Measurements from ENCODE around the gene ATP2B3. TPM values are rescaled to one million over a fixed set of nuclear protein-coding genes. Genes with fewer than 3 reads are reported as not detected.

ATP2B3 gene
- total and polyA plus RNA-seq, 2 experiments from 2014 or later: 0.17 TPM; not detected in 1

- TF ChIP-seq, protein P1, sequence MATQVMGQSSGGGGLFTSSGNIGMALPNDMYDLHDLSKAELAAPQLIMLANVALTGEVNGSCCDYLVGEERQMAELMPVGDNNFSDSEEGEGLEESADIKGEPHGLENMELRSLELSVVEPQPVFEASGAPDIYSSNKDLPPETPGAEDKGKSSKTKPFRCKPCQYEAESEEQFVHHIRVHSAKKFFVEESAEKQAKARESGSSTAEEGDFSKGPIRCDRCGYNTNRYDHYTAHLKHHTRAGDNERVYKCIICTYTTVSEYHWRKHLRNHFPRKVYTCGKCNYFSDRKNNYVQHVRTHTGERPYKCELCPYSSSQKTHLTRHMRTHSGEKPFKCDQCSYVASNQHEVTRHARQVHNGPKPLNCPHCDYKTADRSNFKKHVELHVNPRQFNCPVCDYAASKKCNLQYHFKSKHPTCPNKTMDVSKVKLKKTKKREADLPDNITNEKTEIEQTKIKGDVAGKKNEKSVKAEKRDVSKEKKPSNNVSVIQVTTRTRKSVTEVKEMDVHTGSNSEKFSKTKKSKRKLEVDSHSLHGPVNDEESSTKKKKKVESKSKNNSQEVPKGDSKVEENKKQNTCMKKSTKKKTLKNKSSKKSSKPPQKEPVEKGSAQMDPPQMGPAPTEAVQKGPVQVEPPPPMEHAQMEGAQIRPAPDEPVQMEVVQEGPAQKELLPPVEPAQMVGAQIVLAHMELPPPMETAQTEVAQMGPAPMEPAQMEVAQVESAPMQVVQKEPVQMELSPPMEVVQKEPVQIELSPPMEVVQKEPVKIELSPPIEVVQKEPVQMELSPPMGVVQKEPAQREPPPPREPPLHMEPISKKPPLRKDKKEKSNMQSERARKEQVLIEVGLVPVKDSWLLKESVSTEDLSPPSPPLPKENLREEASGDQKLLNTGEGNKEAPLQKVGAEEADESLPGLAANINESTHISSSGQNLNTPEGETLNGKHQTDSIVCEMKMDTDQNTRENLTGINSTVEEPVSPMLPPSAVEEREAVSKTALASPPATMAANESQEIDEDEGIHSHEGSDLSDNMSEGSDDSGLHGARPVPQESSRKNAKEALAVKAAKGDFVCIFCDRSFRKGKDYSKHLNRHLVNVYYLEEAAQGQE (IDR thresholded peaks at IDR 0.05; ENCODE audit: unreplicated experiment): no peak
- no peak for TF ChIP-seq EZH2phosphoT487 (IDR thresholded peaks at IDR 0.05; ENCODE audit: unreplicated experiment)
- TF ChIP-seq POLR2AphosphoS5 (IDR thresholded peaks at IDR 0.05; ENCODE audit: low read depth): no peak
- no peak for TF ChIP-seq ETS1 (IDR thresholded peaks at IDR 0.05)
- TF ChIP-seq ZNF331 (CRISPR knock-in tag; IDR thresholded peaks at IDR 0.05; ENCODE audit: low read depth): no peak
These were observed 18.1 kb upstream of the ATP2B3 start (continued) for GRCh38 chrX:153499341-153499740.

- no peak for ATAC-seq
- H3K79me2 ChIP-seq (replicated peaks; ENCODE audit: insufficient read depth): no peaks in the 10 kb centered on the region
- H3K27ac Mint-ChIP-seq: no peak overlapping the region
- no peak overlapping the region for H3K4me2 ChIP-seq
- no peak for DNase-seq (ENCODE audit: low spot score)
- H3F3A ChIP-seq (replicated peaks; ENCODE audit: low read depth): no peaks in the 10 kb centered on the region
- H3K4me3 ChIP-seq: no peak overlapping the region
- TF ChIP-seq, protein P2, sequence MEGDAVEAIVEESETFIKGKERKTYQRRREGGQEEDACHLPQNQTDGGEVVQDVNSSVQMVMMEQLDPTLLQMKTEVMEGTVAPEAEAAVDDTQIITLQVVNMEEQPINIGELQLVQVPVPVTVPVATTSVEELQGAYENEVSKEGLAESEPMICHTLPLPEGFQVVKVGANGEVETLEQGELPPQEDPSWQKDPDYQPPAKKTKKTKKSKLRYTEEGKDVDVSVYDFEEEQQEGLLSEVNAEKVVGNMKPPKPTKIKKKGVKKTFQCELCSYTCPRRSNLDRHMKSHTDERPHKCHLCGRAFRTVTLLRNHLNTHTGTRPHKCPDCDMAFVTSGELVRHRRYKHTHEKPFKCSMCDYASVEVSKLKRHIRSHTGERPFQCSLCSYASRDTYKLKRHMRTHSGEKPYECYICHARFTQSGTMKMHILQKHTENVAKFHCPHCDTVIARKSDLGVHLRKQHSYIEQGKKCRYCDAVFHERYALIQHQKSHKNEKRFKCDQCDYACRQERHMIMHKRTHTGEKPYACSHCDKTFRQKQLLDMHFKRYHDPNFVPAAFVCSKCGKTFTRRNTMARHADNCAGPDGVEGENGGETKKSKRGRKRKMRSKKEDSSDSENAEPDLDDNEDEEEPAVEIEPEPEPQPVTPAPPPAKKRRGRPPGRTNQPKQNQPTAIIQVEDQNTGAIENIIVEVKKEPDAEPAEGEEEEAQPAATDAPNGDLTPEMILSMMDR (conservative IDR thresholded peaks at IDR 0.05; ENCODE audit: low read depth in 2 of 2): no peak
- TF ChIP-seq EZH2phosphoT487 (IDR thresholded peaks at IDR 0.05; ENCODE audit: unreplicated experiment) (no peak), POLR2AphosphoS5 (IDR thresholded peaks at IDR 0.05; ENCODE audit: low read depth) (no peak), NANOG (IDR thresholded peaks at IDR 0.05; ENCODE audit: borderline replicate concordance) (no peak), JUNB (IDR thresholded peaks at IDR 0.05; ENCODE audit: unreplicated experiment) (no peak), ZNF114 (CRISPR knock-in tag; IDR thresholded peaks at IDR 0.05) (no peak)
- TF ChIP-seq, protein P1 (IDR thresholded peaks at IDR 0.05; ENCODE audit: unreplicated experiment): no peak
- H3K4me1 ChIP-seq (ENCODE audit: insufficient read depth): no peaks in the 10 kb centered on the region
- peaks cover 4% of the 10 kb centered on the region for H3K27me3 Mint-ChIP-seq (ENCODE audit: insufficient read depth, low read depth, poor library complexity)
- no peaks in the 10 kb centered on the region for H3K9me3 Mint-ChIP-seq
- no peaks in the 10 kb centered on the region for H3K27me3 ChIP-seq (ENCODE audit: insufficient read depth)
- H3K9me2 ChIP-seq (ENCODE audit: insufficient read depth): no peaks in the 10 kb centered on the region
- no peak overlapping the region for H3K4me3 Mint-ChIP-seq
- no peaks in the 10 kb centered on the region for H3K36me3 Mint-ChIP-seq (ENCODE audit: low read depth)
- no peak overlapping the region for H2AFZ ChIP-seq
- H3K4me1 Mint-ChIP-seq: no peaks in the 10 kb centered on the region
- H4K20me1 ChIP-seq (replicated peaks; ENCODE audit: insufficient read depth): no peaks in the 10 kb centered on the region
- H3K27ac ChIP-seq (ENCODE audit: low read depth): no peak overlapping the region
- H3K36me3 ChIP-seq (ENCODE audit: insufficient read depth): no peaks in the 10 kb centered on the region
These were observed 17.6 kb upstream of the ATP2B3 start for GRCh38 chrX:153499876-153500275.

Data from GM23338 (cell line).